Tongue (tissue), 2 donors: ENCODE measurements around the gene RDH16. TPM values are rescaled to one million over a fixed set of nuclear protein-coding genes. Genes with fewer than 3 reads are reported as not detected.
"Not testable (repeated sequence)": the region's sequence is repeated elsewhere in the genome, so short reads cannot be mapped to it uniquely, and the experiment has no call there.

Source experiments
- DNase-seq: peaks from one replicate; pipeline ENCODE4 v3.0.0-alpha.2; 2015
- total RNA-seq: library from RNA; depleted of rRNA; stranded (reverse); fragments of >200 nt; gene quantifications from one replicate; pipeline ENCODE4 v1.2.3, GENCODE V29; 2014

The RDH16 gene
- total RNA-seq, 1 donor from 2014 or later, result 1.3 TPM

DNA sequence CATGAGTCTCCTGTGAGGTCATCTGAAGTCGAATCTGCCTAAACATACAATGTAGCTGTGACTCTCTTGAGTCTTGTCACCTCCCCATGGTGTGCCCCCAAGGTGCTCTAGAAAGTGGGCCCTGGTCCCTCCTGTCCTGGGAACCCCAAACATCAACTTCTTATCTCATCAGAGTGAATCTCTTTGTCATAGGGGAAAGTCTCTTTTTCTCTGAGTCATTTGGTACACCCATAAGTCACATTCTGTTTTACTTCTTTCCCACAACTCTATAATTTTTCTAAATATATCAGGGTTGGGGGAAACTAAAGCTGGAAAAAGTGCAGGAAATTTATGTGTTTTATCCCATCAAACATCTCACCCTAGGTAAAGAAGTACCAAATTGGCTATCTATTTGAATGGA lies 36.1 kb downstream of the RDH16 start:
- no peak for DNase-seq

DNA sequence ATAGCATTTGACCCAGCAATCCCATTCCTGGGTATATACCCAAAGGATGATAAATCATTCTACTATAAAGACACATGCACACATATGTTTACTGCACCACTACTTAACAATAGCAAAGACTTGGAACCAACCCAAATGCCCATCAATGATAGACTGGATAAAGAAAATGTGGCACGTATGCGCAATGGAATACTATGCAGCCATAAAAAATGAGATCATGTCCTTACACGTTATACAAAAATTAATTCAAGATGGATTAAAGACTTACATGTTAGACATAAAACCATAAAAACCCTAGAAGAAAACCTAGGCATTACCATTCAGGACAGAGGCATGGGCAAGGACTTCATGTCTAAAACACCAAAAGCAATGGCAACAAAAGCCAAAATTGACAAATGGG lies 39.3 kb downstream of the RDH16 start:
- not testable (repeated sequence) for DNase-seq

DNA sequence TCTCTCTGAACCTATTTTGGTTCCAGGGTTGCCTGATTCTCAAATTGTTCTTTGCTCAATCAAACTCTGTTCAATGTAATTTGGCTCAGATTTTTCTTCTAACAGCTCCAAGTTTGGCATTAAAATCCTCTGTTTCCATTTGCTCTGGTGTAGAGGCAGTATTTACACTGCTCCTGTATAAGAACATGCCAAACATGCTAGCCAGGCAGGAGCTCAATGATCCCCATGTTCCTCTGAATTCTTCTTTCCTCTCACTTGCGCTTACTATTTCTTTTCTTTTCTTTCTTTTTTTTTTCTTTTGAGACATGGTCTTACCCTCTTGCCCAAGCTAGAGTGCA lies 40.4 kb downstream of the RDH16 start:
- no peak for DNase-seq

DNA sequence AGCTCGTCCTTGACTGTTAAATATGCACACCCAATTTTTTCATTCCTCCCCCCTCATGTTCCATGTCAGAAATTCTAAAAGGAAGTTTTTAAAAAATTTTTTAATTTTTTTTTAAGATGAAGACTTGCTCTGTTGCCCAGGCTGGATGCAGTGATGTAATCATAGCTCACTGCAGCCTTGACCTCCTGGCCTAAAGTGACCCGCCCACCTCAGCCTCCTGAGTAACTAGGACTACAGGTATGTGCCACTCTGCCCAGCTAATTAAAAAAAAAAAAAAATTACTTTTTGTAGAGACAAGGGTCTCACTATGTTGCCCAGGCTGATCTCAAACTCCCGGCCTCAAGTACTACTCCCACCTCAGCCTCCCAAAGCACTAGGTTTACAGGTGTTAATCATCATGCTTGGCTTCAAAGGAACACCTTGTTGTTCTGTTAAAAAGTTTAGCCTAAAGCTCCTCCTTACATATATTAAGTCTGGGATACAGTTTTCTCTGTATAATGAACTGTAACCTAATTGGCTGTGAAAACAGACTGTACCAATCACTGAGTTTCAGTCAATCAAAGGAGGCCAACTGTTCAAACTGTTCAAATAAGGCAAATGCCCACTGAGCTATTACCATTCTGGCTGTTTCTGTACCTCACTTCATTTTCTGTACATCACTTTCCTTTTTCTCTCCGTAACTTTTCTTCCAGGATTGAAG lies 41.0 kb downstream of the RDH16 start:
- no peak for DNase-seq

DNA sequence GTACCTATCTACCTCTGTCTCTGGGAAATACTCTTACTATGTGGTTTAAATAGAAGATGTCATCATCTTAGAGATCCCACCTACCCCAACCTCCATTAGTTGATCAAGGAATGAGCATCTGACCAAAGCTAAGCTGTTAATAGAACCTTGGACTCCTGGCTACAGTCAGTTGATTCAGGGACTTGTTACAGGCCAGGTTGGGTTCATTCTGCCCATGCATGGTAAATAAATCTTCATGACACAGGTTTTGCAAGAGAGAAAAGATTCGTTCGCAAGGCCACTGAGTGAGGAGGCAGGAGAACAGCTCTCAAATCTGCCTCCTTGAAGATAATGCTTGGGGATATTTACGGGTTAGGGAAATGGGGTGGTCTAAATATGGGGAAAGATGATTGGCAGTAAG lies 42.7 kb downstream of the RDH16 start:
- DNase-seq, result no peak

DNA sequence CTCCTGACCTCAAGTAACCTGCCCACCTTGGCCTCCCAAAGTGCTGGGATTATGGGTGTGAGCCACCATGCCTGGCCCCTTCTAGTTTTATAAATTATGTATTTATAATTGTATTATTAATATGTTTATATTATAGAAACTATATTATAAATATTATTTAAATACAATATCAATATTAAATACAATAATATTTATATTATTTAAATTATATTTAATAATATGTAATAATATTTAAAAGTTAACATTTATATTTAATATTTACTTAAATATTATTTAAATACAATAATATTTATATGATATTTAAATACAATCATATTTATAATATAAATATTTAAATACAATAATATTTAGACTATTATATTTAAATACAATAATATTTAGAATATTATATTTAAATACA lies 43.2 kb downstream of the RDH16 start:
- no peak for DNase-seq

DNA sequence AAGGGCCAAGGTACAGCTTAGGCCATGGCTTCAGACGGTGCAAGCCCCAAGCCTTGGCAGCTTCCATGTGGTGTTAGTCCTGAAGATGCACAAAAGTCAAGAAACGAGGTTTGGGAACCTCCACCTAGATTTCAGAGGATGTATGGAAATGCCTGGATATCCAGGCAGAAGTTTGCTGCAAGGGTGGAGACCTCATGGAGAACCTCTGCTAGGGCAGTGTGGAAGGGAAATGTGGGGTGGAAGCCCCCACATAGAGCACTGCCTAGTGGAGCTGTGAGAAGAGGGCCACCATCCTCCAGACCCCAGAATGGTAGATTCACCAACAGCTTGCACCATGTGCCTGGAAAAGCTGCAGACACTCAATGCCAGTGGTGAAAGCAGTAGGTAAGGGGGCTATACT lies 48.0 kb downstream of the RDH16 start:
- not testable (repeated sequence) for DNase-seq

DNA sequence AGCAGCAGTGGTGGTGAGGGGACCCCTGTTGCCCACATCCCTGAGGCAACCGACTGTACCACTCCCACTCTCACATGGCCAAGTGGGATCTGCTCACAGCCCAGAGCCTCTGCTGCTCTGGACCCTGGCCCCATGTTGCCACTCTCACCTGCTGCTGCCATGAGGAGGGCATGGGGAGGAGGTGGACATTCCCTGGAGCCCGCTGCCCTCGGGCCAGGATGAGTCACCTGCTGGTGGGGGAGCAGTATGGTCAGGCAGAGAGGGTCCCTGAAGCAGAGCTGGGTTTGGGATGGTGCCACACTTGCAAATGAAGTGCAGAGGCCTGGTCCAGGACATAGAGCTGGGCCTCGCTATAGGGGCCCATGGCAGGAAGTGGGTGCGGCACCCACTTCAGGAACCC lies 49.3 kb downstream of the RDH16 start:
- DNase-seq, result no peak

DNA sequence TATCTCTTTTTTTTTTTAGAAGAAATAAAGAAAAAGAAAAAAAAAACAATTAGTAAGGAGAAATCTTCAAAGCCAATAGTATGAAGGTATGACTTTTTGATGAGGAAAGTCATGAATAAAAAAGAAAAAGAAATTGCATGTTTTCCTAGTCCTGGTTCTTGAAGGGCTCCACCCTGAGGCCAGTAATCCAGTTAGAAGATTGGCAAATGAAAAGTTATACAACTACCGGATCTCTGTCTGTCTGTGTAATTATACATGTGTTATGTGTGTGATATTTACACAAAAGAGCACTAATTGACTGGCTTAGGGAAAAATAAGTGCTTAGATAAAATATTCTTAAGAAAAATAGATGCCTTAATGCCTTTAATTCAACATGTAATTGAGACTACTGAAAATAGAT lies 51.6 kb downstream of the RDH16 start:
- DNase-seq, result no peak

DNA sequence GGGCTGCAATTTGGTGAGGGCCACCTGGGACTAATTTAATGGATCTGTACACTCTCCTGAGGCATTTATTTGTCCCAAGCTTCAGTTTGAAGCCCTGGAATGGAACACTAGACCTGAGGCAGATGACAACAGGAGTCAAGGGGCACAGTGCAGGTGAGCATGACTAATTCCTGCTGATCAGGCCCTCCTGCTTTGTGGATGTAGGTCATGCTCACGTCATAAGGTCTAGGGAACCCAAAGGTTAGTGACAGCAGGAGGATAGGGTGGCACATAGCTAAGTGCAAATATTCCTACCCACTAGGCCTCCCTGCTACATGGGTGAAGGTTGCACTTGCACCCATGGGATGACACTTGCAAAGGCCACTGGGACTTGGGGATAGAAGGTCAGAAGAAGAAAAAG lies 54.0 kb downstream of the RDH16 start:
- DNase-seq, result no peak

Other genes starting within 250 kb of the RDH16 start
- gene NACA, start 232.3 kb downstream of the RDH16 start, total RNA-seq, result 759 TPM
- gene PRIM1, start 205.3 kb downstream of the RDH16 start, total RNA-seq, result 17.7 TPM
- not detected for gene HSD17B6, start 194.3 kb downstream of the RDH16 start, total RNA-seq
- 0.51 TPM for gene SDR9C7, start 23.2 kb downstream of the RDH16 start, total RNA-seq
- gene ZBTB39, start 48.9 kb upstream of the RDH16 start, total RNA-seq, result 6.4 TPM
- gene TAC3, start 58.9 kb upstream of the RDH16 start, total RNA-seq, result not detected
- gene MYO1A, start 92.5 kb upstream of the RDH16 start, total RNA-seq, result not detected
- 16.5 TPM for gene NEMP1, start 121.2 kb upstream of the RDH16 start, total RNA-seq
- 44.5 TPM for gene NAB2, start 131.5 kb upstream of the RDH16 start, total RNA-seq
- 59.1 TPM for gene STAT6, start 153.8 kb upstream of the RDH16 start, total RNA-seq
- 221 TPM for gene LRP1, start 170.9 kb upstream of the RDH16 start, total RNA-seq
- gene LRP1-AS, start 190.0 kb upstream of the RDH16 start, total RNA-seq, result not detected